Muscle of leg (tissue), 11 donors: ENCODE measurements around the gene CNTNAP5. TPM values are rescaled to one million over a fixed set of nuclear protein-coding genes. Genes with fewer than 3 reads are reported as not detected.

Source experiments
- DNase-seq: peaks from one replicate; pipeline ENCODE4 v3.0.0; 2013
- H3K27ac ChIP-seq: one replicate; pipeline ENCODE4 v1.5.1; 2013; ENCODE audit warnings: mild to moderate bottlenecking, low read length, control low read depth
- H3K27me3 ChIP-seq: one replicate; pipeline ENCODE4 v1.6.1; 2013; ENCODE audit warnings: low read length; ENCODE audit not compliant: control insufficient read depth, insufficient read depth
- H3K36me3 ChIP-seq: one replicate; pipeline ENCODE4 v1.6.1; 2013; ENCODE audit warnings: low read length; ENCODE audit not compliant: control insufficient read depth, insufficient read depth
- H3K4me1 ChIP-seq: one replicate; pipeline ENCODE4 v1.6.1; 2013; ENCODE audit warnings: low read length; ENCODE audit not compliant: control insufficient read depth, insufficient read depth
- H3K4me3 ChIP-seq: one replicate; pipeline ENCODE4 v1.5.1; 2013; ENCODE audit warnings: low read length, control low read depth
- H3K9me3 ChIP-seq: replicated peaks from 2 replicates; pipeline ENCODE4 v1.6.1; 2013; ENCODE audit warnings: low read depth, low read length; ENCODE audit not compliant: control insufficient read depth
- WGBS: methylation state at CpG from one replicate; pipeline ENCODE4 v1.1.5; 2013; ENCODE audit warnings: missing lambda C conversion rate; ENCODE audit not compliant: insufficient coverage; 5-methylcytosine and 5-hydroxymethylcytosine counted together
- polyA plus RNA-seq, 8 donors: library from polyadenylated mRNA; unstranded; fragments of 120-200 nt; gene quantifications; one replicate each; pipeline versions ENCODE4 v1.2.1 to v1.2.3, GENCODE V29; 2013; ENCODE audit warnings: inconsistent platforms in 1 of 8, low replicate concordance in 1 of 8; ENCODE audit not compliant: insufficient read length in 8 of 8, insufficient read depth in 1 of 8
- total RNA-seq: library from RNA; stranded (reverse); fragments of 120-200 nt; gene quantifications from one replicate; pipeline ENCODE4 v1.2.4, GENCODE V29; 2013

The CNTNAP5 gene
- total and polyA plus RNA-seq, 9 donors = 0.08 to 0.75 (median 0.16) TPM

DNA sequence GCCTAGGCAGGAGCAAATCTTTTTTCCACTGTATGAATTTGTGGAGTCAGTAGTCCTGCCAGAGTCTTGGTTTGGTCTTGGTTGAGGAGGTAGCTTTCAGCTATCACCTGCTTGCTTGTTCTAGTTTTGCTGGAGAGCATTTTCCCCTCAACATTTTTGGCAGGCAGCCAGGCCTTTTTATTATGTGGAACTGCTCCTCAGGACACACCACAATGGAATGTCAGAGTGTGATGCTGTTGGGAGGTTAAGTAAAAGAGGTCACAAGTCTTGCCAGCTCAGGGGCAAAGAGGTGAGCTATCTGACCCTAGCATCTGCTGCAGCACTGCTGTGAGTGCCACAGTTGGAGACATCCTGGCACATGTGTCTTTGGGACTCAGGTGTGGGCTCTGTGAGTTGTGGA lies 258.0 kb downstream of the CNTNAP5 start:
- Histone ChIP-seq H3K36me3 (no peaks in the 10 kb centered on the region), H3K4me3 (no peak overlapping the region), H3K27ac (no peak overlapping the region), H3K9me3 (no peaks in the 10 kb centered on the region), H3K27me3 (no peaks in the 10 kb centered on the region), H3K4me1 (no peaks in the 10 kb centered on the region)
- peak; percentile 20 for DNase-seq

DNA sequence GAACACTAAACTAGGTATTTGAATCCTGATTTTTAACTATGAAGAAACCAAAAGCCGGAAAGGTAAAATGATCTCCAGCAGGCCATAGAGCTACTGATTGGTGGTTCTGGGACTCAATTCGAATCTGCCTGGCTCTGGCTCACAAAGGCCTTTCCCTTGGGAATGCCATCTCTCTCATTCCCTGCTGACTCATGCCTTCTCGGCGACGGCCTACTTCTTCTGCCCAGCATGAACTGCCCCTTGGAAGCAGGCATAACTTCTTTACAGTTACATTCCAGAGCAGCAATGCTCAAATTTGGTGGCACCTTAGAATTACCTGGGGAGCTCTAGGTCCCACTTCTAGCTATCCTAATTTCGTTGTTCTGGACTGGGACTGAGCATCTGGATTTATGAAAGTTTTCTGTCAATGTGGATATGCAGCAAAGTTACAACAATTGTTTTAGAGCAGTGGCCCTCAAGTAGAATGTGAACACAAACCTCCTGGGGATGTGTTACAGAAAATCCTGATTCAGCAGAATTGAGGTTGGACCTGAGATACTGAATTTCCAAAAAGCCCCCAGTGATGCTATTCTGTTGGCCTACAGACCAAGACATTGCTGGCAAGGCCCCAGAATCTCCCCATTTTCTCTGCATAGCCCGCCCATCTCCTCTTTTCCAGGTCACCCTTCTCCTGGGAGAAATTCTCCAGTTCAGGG lies 261.1 kb downstream of the CNTNAP5 start:
- H3K9me3 ChIP-seq = no peaks in the 10 kb centered on the region
- no peaks in the 10 kb centered on the region for H3K36me3 ChIP-seq
- 82% methylated on average over 7 of the region's 7 CpGs for WGBS
- no peaks in the 10 kb centered on the region for H3K4me1 ChIP-seq
- DNase-seq = no peak
- no peak overlapping the region for H3K4me3 ChIP-seq
- no peak overlapping the region for H3K27ac ChIP-seq
- no peaks in the 10 kb centered on the region for H3K27me3 ChIP-seq

DNA sequence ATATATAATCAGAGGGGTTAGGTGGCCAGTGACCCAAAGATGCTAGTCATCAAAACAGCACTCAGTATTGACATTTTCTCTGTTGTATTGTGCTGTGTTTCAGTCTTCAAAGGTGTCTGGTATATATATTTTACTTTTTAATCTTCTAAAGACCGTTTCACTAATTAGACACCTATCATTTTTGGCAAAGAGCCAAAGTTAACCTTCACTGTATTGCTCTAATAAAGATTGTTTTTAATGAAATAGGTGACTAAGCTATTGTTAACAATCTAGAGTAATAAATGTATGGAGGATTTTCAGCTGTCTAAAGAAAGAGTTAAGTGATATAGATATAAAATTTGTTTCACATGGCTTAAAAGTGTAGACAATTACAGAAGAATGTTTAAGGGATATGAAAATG lies 264.0 kb downstream of the CNTNAP5 start:
- Histone ChIP-seq H3K27me3 (no peaks in the 10 kb centered on the region), H3K4me3 (no peak overlapping the region), H3K9me3 (no peaks in the 10 kb centered on the region), H3K4me1 (no peaks in the 10 kb centered on the region), H3K36me3 (no peaks in the 10 kb centered on the region), H3K27ac (no peak overlapping the region)
- DNase-seq = no peak
- no CpG with 5 or more reads among the region's 1 CpG for WGBS

DNA sequence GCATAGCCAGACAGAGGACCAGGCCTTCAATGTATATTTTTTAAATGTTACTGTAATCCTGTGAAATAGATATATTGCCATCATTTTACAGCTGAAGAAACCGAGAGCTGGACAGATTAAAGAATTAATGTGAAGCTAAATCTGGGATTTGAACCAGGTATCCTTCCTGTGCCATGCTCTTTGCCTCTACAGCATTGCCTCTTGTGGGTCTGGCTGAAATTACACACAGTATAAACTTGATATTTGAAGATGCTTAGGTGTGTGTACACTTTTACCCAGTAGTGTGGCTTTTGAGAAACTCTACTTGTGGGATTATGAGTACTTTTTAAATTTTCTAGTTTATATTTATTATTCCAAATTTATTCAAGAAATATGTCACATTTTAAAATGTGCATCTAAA lies 264.5 kb downstream of the CNTNAP5 start:
- DNase-seq = no peak
- Histone ChIP-seq H3K36me3 (no peaks in the 10 kb centered on the region), H3K9me3 (no peaks in the 10 kb centered on the region), H3K4me3 (no peak overlapping the region), H3K27ac (no peak overlapping the region), H3K4me1 (no peaks in the 10 kb centered on the region), H3K27me3 (no peaks in the 10 kb centered on the region)
- WGBS = no CpG with 5 or more reads among the region's 1 CpG

DNA sequence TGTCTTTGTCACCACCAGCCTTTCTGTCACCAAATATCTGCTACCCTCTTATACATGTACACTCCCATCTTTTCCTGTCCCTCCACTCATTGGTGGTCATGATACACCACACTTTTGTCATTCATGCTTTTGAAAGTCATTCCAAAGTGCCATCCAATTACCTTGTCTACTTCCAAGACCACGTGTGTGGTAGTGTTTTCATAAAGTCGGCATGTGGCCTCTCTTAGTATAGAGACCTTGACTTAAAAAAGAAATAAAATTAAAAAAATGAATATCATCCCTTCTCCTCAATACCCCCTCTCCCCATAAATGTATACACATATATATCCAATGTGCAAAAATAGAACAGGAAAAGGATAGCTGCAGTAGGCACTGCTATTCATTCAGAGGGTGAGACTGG lies 271.4 kb downstream of the CNTNAP5 start:
- H3K9me3 ChIP-seq = no peaks in the 10 kb centered on the region
- WGBS = no CpG with 5 or more reads among the region's 2 CpGs
- H3K36me3 ChIP-seq = no peaks in the 10 kb centered on the region
- H3K27ac ChIP-seq = no peak overlapping the region
- no peaks in the 10 kb centered on the region for H3K4me1 ChIP-seq
- no peaks in the 10 kb centered on the region for H3K27me3 ChIP-seq
- no peak for DNase-seq
- H3K4me3 ChIP-seq = no peak overlapping the region

DNA sequence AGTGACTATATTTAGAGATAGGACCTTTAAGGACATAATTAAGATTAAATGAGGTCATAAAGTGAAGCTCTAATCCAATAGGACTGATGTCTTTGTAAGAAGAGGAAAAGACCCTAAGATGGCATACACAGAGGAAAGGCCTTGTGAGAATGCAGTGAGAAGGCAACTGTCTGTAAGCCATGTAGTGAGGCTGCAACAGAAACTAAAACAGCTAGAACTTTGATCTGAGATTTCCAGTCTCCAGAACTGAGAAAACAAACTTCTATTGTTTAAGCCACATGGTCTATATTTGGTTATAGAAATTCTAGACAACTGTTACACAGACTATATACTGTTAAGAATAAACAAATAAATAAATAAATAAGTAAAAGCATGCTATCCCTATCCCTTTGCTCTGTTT lies 276.8 kb downstream of the CNTNAP5 start:
- Histone ChIP-seq H3K4me3 (no peak overlapping the region), H3K4me1 (no peaks in the 10 kb centered on the region), H3K27ac (no peak overlapping the region), H3K9me3 (no peaks in the 10 kb centered on the region), H3K36me3 (no peaks in the 10 kb centered on the region), H3K27me3 (no peaks in the 10 kb centered on the region)
- no peak for DNase-seq

DNA sequence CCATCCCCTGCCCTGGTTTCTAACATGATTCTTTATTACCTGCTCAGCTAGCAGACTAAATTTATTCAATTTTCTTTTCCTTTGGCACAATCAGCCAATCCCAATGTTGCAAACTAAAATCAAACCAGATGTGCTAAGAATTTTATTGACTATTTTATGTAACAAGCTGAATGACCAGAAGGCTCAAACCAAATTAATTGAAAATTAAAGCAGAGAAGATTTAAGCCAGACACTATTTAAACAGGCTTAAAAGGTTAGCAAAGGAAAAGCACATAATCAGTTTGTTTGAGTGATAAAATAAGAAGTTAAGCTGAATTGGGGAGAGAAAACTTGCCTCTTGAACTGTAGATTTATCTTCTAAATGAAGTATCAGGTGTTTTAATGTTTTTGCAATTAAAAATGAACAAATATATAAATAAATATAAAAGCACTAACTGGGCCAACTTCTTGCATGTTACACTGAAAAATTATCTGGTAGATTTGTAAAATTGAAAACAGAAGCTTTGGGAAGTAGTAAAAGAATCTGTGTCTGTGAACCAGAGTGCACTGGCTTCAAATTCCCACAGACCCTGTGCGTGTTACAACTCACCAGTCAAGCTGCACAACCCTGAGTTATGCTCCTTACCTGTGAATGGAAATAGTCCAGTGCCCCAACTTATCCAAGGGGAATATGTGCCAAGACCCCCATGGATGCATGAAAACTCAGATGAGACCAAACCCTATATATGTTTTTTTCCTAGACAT lies 283.4 kb downstream of the CNTNAP5 start:
- Histone ChIP-seq H3K27me3 (no peaks in the 10 kb centered on the region), H3K36me3 (no peaks in the 10 kb centered on the region), H3K9me3 (no peaks in the 10 kb centered on the region), H3K4me3 (no peak overlapping the region), H3K27ac (no peak overlapping the region), H3K4me1 (no peaks in the 10 kb centered on the region)
- 17% methylated on average over 1 of the region's 1 CpG for WGBS
- no peak for DNase-seq

DNA sequence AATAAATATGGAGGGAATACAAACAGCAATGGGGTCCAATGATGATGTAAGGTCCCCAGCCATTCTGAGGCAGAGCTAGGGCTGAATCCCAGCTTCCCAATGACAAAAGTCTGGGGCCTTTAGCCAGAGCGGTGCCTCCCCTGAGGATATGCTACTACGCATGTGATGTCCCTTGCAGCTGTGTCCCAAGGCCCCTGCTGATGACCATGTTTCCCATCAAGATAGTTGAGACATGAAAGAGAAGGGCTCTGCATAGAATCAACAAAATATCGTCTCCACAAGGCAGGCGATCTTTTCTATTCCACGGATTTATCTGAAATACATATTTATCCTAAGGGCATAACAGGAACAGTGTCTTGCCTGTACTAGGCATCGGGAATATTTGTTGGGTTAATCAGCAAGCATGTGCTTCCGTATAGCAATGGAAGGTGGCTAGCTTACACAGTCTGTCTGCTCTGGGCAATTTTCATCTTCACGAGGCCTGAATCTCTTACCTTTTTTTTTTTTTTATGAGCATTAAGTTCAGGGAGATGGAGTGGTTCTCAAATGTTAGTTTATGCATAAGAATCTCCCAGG lies 284.6 kb downstream of the CNTNAP5 start:
- 21% methylated on average over 2 of the region's 8 CpGs for WGBS
- Histone ChIP-seq H3K36me3 (no peaks in the 10 kb centered on the region), H3K9me3 (no peaks in the 10 kb centered on the region), H3K27me3 (no peaks in the 10 kb centered on the region), H3K4me3 (no peak overlapping the region), H3K4me1 (no peaks in the 10 kb centered on the region), H3K27ac (no peak overlapping the region)
- no peak for DNase-seq

DNA sequence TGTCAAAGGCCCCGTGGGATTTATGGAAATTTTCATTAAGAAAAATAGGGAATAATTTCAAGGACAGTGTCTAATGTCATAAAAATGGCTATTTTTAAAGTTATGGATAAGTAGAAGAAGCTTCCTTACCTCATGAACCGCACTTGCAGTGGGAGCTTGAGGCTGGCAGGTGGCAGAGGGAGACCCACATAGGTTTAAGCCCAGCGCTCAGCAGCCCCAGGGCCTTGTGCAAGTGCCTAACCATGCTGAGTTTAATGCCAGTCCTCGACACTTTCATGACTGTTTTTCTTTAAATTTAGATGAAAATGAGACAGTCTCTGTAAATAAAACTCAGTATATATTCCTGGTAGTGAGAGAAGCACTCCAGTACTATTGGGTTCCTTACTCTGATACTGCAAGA lies 285.6 kb downstream of the CNTNAP5 start:
- no CpG with 5 or more reads among the region's 4 CpGs for WGBS
- Histone ChIP-seq H3K9me3 (no peaks in the 10 kb centered on the region), H3K27ac (no peak overlapping the region), H3K4me1 (no peaks in the 10 kb centered on the region), H3K36me3 (no peaks in the 10 kb centered on the region), H3K27me3 (no peaks in the 10 kb centered on the region), H3K4me3 (no peak overlapping the region)
- no peak for DNase-seq

DNA sequence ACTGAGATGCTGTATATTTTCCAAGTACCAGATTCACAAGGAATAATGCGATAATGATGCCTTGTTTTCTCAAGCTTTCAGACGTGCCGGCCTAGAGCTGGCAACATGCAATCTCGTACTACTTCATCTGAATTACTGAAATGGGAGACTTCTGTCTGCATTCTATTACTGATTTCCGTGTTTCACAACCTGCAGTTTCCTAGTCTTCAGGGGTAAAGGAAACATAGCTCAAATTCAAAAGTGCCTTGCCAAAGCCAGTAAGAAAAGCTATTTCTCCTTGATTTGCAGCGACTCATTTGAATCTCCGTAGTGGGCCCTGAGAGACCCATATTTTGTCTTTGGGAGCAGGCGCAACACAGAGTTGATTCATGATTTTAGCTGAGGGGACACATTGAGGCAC lies 289.0 kb downstream of the CNTNAP5 start:
- no peaks in the 10 kb centered on the region for H3K4me1 ChIP-seq
- no peak for DNase-seq
- 61% methylated on average over 6 of the region's 8 CpGs for WGBS
- no peaks in the 10 kb centered on the region for H3K27me3 ChIP-seq
- H3K9me3 ChIP-seq = no peaks in the 10 kb centered on the region
- no peak overlapping the region for H3K27ac ChIP-seq
- no peaks in the 10 kb centered on the region for H3K36me3 ChIP-seq
- H3K4me3 ChIP-seq = no peak overlapping the region
